Stimulated activated CD4-positive, alpha-beta T cell treated with anti-CD3 and anti-CD28 coated beads, Interleukin-15, amount 100 ng/mL, for 48 hours (primary cell): ENCODE data around the gene BMPR1B.

Experiments
- DNase-seq, 2 donors: peaks; one replicate each; pipeline ENCODE4 v3.0.0-alpha.2; 2020; ENCODE audit warnings: low read depth in 2 of 2

Gene BMPR1B

GRCh38 chr4:94757192-94758140 is at the start of gene BMPR1B:
BMPR1B (plus strand) TSS chr4:94757955; CDS start chr4:95104425, 346,470 bp downstream.
- DNase-seq = no peak

GRCh38 chr4:94711635-94712034 is 46.1 kb upstream of the BMPR1B start:
- DNase-seq = no peak

GRCh38 chr4:94714365-94715160 is 43.2 kb upstream of the BMPR1B start:
- no peak for DNase-seq

GRCh38 chr4:94715726-94716125 is 42.0 kb upstream of the BMPR1B start:
- DNase-seq = no peak

GRCh38 chr4:94721310-94721709 is 36.4 kb upstream of the BMPR1B start:
- no peak for DNase-seq

GRCh38 chr4:94722270-94722669 is 35.5 kb upstream of the BMPR1B start:
- DNase-seq = no peak

- no peak for DNase-seq
Measured at GRCh38 chr4:94722748-94723147, 35.0 kb upstream of the BMPR1B start.

- no peak for DNase-seq
Measured at GRCh38 chr4:94724016-94724790, 33.6 kb upstream of the BMPR1B start.

- DNase-seq = no peak
Measured at GRCh38 chr4:94726524-94727123, 31.1 kb upstream of the BMPR1B start.

GRCh38 chr4:94728056-94728766 is 29.5 kb upstream of the BMPR1B start:
- DNase-seq = no peak

GRCh38 chr4:94732358-94732698 is 25.4 kb upstream of the BMPR1B start:
- DNase-seq = no peak

- no peak for DNase-seq
Measured at GRCh38 chr4:94739741-94740140, 18.0 kb upstream of the BMPR1B start.

- DNase-seq = no peak
Measured at GRCh38 chr4:94741304-94741703, 16.5 kb upstream of the BMPR1B start.

- no peak for DNase-seq
Measured at GRCh38 chr4:94743838-94744237, 13.9 kb upstream of the BMPR1B start.

- no peak for DNase-seq
Measured at GRCh38 chr4:94744850-94745249, 12.9 kb upstream of the BMPR1B start.

- no peak for DNase-seq
Measured at GRCh38 chr4:94746746-94747145, 11.0 kb upstream of the BMPR1B start.

GRCh38 chr4:94758141-94758699 is 465 bp downstream of the BMPR1B start:
- no peak for DNase-seq

GRCh38 chr4:94758700-94759399 is 1.1 kb downstream of the BMPR1B start:
- DNase-seq = no peak

- no peak for DNase-seq
Measured at GRCh38 chr4:94759767-94760211, 2.0 kb downstream of the BMPR1B start.

GRCh38 chr4:94762326-94762725 is 4.6 kb downstream of the BMPR1B start:
- DNase-seq = no peak
